Psoas muscle (tissue), 8 donors: ENCODE measurements around the gene TRIM66. TPM values are rescaled to one million over a fixed set of nuclear protein-coding genes. Genes with fewer than 3 reads are reported as not detected.

Experiments
- ATAC-seq, 4 donors: fragments of 200-7000 bp; cut with Tn5 transposase; one replicate each; pipeline ENCODE4 v1.9.1; 2020; ENCODE audit warnings: moderate library complexity in 3 of 4, mild to moderate bottlenecking in 2 of 4
- DNase-seq, 2 donors: peaks; one replicate each; pipeline ENCODE4 v3.0.0-alpha.2; 2020
- H3K27ac ChIP-seq: fragments of 200-600 bp; one replicate; pipeline ENCODE4 v1.8.0; 2022
- H3K27me3 ChIP-seq, 3 donors: fragments of 200-600 bp in 1 of 3; one replicate each; pipeline versions ENCODE4 v1.6.1 to v1.8.0; 2013 to 2022; ENCODE audit warnings: low read length in 2 of 3, mild to moderate bottlenecking in 2 of 3, moderate library complexity in 1 of 3; ENCODE audit not compliant: insufficient read depth in 3 of 3
- H3K36me3 ChIP-seq, 2 donors: fragments of 200-600 bp in 1 of 2; one replicate each; pipeline versions ENCODE4 v1.6.1 to v1.8.0; 2013 to 2022; ENCODE audit warnings: low read depth in 1 of 2, mild to moderate bottlenecking in 1 of 2, moderate library complexity in 1 of 2; ENCODE audit not compliant: insufficient read depth in 1 of 2
- H3K4me1 ChIP-seq: fragments of 200-600 bp; one replicate; pipeline ENCODE4 v1.8.0; 2022
- H3K4me3 ChIP-seq: fragments of 200-600 bp; one replicate; pipeline ENCODE4 v1.8.0; 2022; ENCODE audit warnings: mild to moderate bottlenecking
- H3K9me3 ChIP-seq: fragments of 200-600 bp; one replicate; pipeline ENCODE4 v1.8.0; 2022
- WGBS, 3 donors: extraction: QIAGEN DNeasy Blood & Tissue Kit; methylation state at CpG; one replicate each; pipeline versions ENCODE4 v1.1.6 to v1.1.7; 2013; 5-methylcytosine and 5-hydroxymethylcytosine counted together
- intact Hi-C, 2 donors: fragments of 100-400 bp; cut with DNase I; formaldehyde crosslinking; loops; one replicate each; pipeline versions ENCODE4 v1.11.0 to v1.14.2; 2022
- polyA plus RNA-seq, 3 donors: library from polyadenylated mRNA; stranded (reverse); fragments of 200-250 nt; gene quantifications; one replicate each; pipeline ENCODE4 v1.2.3, GENCODE V29; 2013
- total RNA-seq, 4 donors: library from RNA; stranded (reverse); fragmentation: NEBNext Ultra II Directional in 2 of 4; extraction: Animal tissue kit (Norgen Biotek cat#: 25700) in 2 of 4; gene quantifications; one replicate each; pipeline versions ENCODE4 v1.2.1 to v1.2.4, GENCODE V29; 2021 to 2023
- TF ChIP-seq, protein P1 (sequence below): fragments of 200-600 bp; IDR thresholded peaks from one replicate; pipeline ENCODE4 v1.8.0; 2022; ENCODE audit warnings: antibody characterized with exemption
- donor health status: healthy with polysubstance abuse.
- donor health status: DM: no; HTN: no; CAD: no; lungs with moderate emphysema.
- donor health status: Bipolar disorder and iron deficiency.
- donor health status: healthy.
- donor health status: DM: yes; HTN: yes; CAD: no.
- donor health status: DM: no; HTN: no; CAD: no.
- donor health status: DM: no; HTN: no; CAD: no.
- donor health status: DM: yes; HTN: yes; CAD: no.

TRIM66 gene
- total and polyA plus RNA-seq, 7 donors = 0.46 to 3.9 (median 2.0) TPM

DNA sequence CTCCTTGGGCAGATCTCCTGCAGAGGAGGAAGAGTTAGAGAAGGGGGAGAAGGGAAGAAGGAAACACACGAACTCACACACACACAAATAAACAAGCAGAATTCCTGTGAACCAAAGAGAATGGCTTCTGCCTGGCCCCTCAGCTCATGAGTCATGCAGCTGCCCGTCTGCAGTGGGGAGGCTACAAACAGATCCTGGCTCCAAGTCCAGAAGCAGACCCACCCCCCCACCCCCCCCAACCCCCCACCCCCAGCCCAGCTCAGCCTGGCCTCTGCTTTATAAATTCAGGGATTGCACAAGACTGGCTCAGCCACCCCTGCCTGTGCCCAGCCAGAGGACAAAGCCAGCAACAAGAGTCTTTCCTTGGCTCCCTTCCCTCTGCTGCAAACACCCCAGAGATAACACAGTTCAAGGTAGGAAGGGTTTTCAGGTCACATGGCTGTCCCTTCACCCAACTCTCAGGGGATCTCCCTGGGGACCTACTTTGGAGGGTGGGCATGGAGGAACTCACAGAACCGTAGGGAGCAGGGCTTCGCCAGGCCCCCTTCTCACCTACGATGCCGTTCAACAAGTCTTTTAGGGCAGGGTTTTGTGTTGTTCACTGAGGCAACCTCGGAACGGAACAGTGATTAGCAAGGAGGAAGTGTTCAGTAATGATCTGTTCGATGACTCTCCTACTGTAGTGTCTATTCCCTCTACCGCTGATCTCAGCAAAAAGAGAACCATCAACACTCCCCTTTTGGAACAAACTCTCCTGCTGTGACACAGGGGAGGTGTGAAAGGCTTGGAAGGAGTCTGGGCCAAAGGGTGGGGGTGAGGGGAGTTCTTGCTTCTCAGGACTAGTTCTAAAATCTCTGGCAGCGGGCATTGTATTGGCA is 35.6 kb upstream of the TRIM66 start:
- H3K36me3 ChIP-seq = peaks cover 0 to 6% of the 10 kb centered on the region in 2 donors
- H3K4me3 ChIP-seq = no peak overlapping the region
- WGBS, 3 donors = 24 to 29% (median 26%) methylated on average over 11 of the region's 11 CpGs
- intact Hi-C loops = loop anchor here (5.0 to 10.0 kb wide), 2 partner anchors 44 to 87 kb away; no protein-coding TSS in a partner anchor
- ATAC-seq = peak; percentile 58 to 76 (median 64)
- H3K27ac ChIP-seq = peak overlapping the region; percentile 77
- TF ChIP-seq, protein P1, sequence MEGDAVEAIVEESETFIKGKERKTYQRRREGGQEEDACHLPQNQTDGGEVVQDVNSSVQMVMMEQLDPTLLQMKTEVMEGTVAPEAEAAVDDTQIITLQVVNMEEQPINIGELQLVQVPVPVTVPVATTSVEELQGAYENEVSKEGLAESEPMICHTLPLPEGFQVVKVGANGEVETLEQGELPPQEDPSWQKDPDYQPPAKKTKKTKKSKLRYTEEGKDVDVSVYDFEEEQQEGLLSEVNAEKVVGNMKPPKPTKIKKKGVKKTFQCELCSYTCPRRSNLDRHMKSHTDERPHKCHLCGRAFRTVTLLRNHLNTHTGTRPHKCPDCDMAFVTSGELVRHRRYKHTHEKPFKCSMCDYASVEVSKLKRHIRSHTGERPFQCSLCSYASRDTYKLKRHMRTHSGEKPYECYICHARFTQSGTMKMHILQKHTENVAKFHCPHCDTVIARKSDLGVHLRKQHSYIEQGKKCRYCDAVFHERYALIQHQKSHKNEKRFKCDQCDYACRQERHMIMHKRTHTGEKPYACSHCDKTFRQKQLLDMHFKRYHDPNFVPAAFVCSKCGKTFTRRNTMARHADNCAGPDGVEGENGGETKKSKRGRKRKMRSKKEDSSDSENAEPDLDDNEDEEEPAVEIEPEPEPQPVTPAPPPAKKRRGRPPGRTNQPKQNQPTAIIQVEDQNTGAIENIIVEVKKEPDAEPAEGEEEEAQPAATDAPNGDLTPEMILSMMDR = no peak
- H3K27me3 ChIP-seq = no peaks in the 10 kb centered on the region
- H3K4me1 ChIP-seq = peaks cover 63% of the 10 kb centered on the region
- no peaks in the 10 kb centered on the region for H3K9me3 ChIP-seq
- DNase-seq = peak; percentile 56 to 73

DNA sequence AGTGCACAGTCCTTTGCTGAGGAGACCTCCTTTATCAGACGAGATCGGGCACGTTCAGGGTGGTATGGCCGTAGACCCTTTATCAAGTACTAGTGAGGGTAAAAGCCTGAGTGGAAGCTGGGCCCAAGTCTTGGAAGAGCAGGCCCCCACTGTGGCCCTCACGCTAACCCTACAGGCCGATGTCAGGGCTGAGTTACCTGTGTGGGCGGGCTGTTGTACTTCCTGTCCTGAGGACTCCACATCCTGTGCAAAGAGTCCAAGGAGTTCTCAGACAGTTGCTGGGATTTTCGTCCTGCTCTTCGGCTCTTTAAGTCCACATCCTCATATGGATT is 35.0 kb upstream of the TRIM66 start:
- no peaks in the 10 kb centered on the region for H3K27me3 ChIP-seq
- H3K4me3 ChIP-seq = no peak overlapping the region
- TF ChIP-seq, protein P1 = no peak
- peaks cover 0 to 8% of the 10 kb centered on the region in 2 donors for H3K36me3 ChIP-seq
- intact Hi-C loops = loop anchor here (5.0 to 10.0 kb wide), 2 partner anchors 45 to 87 kb away; no protein-coding TSS in a partner anchor
- no peak for DNase-seq
- WGBS, 3 donors = 50 to 60% (median 50%) methylated on average over 9 of the region's 9 CpGs
- no peak for ATAC-seq
- H3K4me1 ChIP-seq = peaks cover 63% of the 10 kb centered on the region
- peak overlapping the region; percentile 77 for H3K27ac ChIP-seq
- H3K9me3 ChIP-seq = no peaks in the 10 kb centered on the region

DNA sequence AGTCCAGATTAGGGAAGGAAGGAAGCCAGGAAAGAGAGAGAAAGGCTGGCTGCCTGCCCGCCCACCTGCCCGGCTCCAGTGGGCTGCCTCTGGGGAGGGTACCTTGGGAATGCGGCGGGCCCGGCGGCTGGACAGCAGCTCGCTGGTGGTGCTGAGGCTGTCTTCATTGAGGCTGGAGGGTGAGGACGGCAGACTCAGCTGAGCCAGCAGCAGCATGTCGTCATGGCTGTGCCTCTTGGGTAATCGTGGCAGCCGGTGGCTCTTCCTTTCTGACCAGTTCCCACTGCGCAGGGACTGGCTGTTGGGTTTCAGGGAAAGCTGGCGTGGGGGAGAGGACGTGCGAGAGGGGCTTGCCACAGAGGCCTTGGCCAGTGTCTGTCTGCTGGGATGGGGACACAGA is 33.0 kb upstream of the TRIM66 start:
- DNase-seq (peak; percentile 70 to 82), ATAC-seq (peak; percentile 35 to 64 (median 58))
- H3K4me1 ChIP-seq = peaks cover 52% of the 10 kb centered on the region
- no peaks in the 10 kb centered on the region for H3K9me3 ChIP-seq
- no peaks in the 10 kb centered on the region for H3K27me3 ChIP-seq
- TF ChIP-seq, protein P1 = no peak
- WGBS, 3 donors = 28 to 34% (median 32%) methylated on average over 14 to 15 of the region's 15 CpGs
- intact Hi-C loops = loop anchor here (5.0 to 10.0 kb wide), 2 partner anchors 47 to 89 kb away; no protein-coding TSS in a partner anchor
- H3K4me3 ChIP-seq = peak overlapping the region; percentile 28
- H3K36me3 ChIP-seq = peaks cover 0 to 21% of the 10 kb centered on the region in 2 donors
- H3K27ac ChIP-seq = peak overlapping the region; percentile 42

DNA sequence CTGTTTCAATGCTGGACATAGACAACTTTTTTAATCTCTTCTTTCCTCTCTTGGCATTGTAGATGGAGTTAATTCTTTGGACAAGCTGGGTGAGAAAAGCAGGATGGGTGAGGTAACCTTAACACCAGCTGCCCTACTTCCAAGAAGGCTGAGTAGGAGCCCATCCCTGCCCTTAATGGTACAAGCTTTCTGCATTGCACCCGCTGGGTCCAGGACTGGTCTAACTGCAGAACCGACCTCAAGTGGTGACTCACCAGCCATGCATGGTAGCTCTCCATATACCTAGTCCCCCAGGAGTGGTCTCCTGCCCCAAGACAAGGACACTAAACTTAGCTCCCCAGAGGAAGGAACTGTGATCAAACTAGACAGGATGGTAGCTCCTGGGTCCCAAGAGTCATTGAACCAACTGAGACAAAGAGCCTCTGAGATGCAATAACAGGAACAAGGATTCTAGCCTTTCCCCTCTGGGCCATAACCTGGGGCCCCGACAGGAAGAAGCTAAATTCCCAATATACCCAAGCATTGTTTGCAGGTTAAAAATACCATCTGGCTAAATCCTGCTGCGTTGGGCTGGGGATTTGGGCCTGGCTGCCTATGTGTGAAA is 32.3 kb upstream of the TRIM66 start:
- Histone ChIP-seq H3K9me3 (no peaks in the 10 kb centered on the region), H3K4me1 (peaks cover 46% of the 10 kb centered on the region), H3K27ac (no peak overlapping the region), H3K36me3 (peaks cover 0 to 21% of the 10 kb centered on the region in 2 donors), H3K4me3 (no peak overlapping the region), H3K27me3 (no peaks in the 10 kb centered on the region)
- ATAC-seq (no peak), DNase-seq (no peak)
- intact Hi-C loops = loop anchor here (5.0 to 10.0 kb wide), 2 partner anchors 48 to 90 kb away; no protein-coding TSS in a partner anchor
- 30 to 33% (median 32%) methylated on average over 4 of the region's 4 CpGs for WGBS, 3 donors
- TF ChIP-seq, protein P1 = no peak
